ENCODE measurements around the gene ECSIT.
A peak's percentile ranks its signal among the peaks of the same experiment; 100 is the strongest.

The ECSIT gene

DNA sequence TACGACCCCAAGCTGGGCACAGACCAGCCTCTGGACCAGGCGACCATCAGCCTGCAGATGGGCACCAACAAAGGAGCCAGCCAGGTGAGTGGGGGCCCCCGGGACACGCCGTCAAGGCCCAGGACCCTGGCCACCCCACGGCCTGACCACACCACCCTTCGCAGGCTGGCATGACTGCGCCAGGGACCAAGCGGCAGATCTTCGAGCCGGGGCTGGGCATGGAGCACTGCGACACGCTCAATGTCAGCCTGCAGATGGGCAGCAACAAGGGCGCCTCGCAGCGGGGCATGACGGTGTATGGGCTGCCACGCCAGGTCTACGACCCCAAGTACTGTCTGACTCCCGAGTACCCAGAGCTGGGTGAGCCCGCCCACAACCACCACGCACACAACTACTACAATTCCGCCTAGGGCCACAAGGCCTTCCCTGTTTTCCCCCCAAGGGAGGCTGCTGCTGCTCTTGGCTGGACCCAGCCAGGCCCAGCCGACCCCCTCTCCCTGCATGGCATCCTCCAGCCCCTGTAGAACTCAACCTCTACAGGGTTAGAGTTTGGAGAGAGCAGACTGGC is 20.5 kb upstream of the ECSIT start:
- no peak for DNase-seq

DNA sequence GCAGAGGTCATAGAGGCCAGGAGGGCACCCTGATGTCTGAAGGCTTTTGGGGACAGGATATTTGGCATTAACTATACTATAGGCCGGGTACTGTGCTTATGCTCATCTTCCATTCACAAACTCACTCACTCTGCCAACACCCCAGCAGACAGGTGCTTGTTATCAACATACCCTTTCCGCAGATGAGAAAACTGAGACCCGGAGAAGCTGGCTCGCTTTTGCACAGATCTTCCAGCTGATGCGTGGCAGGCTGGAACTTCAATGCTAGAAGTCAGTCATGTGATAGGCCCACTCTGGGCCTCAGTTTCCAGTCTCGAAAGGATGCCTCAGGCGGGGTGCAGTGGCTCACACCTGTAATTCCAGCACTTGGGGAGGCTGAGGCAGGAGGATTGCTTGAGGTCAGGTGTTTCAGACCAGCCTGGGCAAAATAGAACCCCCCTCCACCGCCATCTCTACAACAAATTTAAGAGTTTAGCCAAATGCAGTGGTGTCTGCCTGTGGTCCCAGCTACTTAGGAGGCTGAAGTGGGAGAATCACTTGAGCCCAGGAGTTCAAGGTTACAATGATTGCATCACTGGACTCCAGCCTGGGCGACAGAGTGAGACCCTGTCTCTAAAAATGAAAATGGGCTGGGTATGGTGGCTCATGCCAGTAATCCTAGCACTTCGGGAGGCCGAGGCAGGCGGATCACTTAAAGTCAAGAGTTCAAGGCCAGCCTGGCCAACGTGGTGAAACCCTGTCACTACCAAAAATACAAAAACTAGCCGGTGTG is 19.2 kb upstream of the ECSIT start:
- DNase-seq: no peak

DNA sequence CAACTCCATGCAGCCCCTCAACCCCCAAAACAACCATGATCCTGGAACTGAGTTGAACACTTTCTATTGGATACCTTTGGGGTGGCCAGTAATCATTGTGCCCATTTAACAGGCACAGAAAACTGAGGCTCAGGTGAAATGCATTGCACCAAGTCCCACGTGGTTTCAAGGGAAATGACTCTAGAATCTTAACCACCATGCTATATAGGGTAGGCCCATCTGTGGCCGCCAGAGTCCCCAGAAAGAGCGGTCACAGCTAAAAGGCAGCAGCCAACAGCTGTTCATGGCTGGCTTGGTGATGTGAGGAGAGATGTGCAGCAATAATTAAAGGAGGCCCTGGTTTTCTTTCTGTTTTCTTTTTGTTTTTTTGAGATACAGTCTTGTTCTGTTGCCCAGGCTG is 12.3 kb upstream of the ECSIT start:
- no peak for DNase-seq

DNA sequence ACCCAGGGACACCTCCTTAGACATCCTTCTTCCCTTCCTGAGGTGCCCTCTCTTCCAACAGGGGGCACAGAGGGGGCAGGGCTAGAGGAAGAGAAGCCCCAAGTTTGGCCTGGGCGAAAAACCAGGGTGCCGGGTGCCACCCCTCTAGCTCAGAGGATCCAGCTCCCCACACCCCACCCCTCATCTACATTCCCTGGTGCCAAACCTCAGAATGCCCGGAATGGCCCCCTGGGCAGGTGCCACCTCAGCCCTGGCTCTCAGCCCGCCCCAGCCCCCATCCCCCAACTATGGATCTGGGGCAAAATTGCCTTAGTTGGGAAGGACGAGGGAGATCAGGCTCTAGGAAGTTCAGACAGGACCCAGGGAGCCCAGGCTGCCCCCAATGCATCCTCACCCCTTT is 11.7 kb upstream of the ECSIT start:
- no peak for DNase-seq

DNA sequence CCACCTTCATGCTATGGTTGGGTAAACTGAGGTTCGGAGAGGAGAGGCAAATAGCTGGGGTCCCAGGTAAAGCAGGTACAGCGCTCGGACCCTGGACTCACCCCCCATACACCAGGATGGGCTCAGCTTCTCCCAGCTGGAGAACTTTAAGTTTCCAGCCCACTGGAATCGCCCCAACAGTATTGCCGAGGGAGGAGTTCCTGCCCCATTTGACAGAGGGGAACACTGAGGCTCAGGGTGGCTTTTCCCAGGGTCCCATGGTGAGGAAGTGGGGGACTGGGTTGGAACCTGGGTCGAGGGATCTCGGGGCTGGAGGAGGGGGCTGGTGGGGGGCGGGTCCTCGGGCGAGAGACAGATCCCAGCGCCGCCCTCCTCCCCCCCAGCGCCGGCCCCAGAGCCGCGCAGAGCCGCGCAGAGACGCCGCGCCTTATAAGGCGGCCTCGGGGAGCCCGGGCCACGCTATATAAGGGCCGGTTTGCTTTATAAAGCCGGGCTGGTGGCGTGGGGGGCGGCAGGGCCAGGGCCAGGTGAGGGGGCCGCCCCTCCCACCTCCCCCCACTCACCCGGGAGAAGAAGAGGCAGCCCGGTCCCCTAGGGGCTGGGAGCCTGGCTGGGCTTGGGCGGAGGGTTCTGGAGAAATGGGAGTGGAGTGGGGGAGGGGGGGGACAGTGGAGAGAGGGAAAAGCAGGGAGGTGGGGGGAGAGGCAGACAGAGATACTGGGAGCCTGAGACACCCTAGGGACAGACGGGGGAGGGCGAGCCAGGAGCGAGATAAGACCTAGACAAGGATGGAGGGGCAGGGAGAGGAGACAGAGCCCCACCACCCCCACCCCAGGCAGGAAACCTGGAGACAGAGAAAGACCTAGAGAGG is 10.8 kb upstream of the ECSIT start:
- no peak for DNase-seq

DNA sequence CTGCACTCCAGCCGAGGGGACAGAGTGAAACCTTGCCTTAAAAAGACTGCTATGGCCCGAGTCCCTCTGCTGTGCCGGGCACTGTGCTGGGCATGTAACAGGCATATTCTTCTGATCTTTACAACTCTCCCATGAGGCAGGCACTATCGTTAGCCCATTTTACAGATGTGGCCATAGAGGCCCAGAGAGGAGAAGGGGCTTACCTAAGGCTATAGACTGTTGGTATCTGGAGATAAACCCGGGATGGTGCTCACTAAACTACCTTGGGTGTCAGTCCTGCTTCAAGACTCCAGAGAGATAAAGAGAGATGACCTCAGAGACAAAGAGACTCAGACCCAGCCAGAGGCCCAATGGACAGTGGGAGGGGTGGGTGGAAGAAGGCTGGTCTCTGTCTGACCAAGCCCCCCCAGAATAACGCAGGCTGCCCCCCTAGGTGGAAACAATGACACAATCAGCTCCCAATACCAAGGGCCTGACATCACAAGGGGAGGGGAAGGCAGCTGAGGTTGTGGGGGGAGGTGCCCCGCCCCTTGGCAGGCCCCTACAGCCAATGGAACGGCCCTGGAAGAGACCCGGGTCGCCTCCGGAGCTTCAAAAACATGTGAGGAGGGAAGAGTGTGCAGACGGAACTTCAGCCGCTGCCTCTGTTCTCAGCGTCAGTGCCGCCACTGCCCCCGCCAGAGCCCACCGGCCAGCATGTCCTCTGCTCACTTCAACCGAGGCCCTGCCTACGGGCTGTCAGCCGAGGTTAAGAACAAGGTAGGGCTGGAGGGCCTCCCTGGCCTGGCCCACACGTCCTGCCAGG is 9.5 kb upstream of the ECSIT start, which contains the start of gene CNN1:
Gene CNN1 (plus strand): TSS at position 620 of the 805 bp plus-strand sequence. CDS start 77 bp downstream, at position 697.
- no peak for DNase-seq

DNA sequence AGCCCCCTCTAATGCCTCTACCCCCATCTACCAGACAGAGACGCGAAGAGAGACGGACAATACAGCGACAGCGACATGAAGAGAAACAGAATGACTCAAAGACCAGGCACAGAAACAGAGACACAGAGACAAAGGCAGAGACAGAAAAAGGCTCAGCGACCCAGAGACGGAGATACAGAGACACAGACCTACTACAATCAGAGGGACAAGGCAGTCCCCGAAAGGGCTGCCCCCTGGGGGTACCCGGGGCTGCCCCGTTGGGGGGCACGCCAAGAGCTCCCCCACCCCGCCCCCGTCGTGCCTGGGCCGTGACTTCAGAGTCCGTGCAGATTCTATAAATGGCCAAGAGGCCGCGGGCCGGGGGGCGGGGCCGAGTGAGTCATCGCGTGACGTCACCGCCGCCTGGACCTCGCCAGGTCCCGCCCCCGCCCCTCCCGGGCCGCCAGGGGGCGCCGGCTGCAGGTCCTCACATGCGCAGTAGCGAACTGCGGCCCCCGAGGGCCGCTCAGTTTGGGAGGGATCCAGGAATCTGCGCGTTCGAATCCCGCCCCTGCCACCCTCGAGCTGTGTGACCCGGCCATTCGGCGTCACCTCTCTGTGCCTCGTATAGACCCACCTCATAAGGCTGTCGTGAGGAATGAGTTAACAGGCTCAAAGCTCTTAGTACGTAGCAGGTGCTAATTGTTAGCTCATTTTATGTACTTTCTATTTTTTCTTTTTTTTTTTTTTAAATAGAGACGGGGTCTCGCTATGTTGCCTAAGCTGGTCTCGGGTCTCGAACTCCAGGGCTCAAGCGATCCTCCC is 7.1 kb upstream of the ECSIT start:
- peak; percentile 12 to 79 for DNase-seq

DNA sequence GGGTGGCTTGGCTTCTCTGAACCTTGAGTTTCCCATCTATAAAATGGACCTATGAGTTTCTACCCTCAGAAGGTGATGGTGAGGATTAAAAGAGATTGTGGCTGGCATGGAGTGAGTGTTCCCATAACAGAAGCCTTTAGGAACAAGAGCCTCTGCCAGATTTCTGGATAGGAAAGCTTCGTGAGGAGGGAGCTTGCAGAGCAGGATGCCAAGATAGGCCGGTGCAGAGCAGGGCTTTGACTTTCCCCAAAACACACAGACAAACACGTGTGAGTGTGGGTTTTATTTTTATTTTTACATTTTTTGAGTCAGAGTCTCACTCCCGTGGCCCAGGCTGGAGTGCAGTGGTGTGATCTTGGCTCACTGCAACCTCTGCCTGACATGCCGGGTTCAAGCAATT is 6.0 kb upstream of the ECSIT start:
- no peak for DNase-seq

DNA sequence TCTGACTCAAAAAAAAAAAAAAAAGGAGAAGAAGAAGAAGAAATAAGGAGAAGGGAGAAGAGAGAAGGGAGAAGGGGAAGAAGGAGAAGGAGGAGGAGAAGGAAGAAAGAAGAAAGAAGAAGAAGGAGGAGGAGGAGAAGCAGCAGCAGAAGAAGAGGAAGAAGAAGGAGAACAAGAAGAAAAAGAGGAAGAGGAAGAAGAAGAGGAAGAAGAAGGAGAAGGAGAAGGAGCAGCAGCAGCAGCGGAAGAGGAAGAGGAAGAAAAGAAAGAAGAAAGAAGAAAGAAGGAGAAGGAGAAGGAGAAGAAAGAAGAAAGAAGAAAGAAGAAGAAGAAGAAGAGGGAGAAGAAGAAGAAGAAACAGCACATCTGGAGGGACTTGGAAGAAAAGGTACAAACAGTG is 5.6 kb upstream of the ECSIT start:
- no peak for DNase-seq

DNA sequence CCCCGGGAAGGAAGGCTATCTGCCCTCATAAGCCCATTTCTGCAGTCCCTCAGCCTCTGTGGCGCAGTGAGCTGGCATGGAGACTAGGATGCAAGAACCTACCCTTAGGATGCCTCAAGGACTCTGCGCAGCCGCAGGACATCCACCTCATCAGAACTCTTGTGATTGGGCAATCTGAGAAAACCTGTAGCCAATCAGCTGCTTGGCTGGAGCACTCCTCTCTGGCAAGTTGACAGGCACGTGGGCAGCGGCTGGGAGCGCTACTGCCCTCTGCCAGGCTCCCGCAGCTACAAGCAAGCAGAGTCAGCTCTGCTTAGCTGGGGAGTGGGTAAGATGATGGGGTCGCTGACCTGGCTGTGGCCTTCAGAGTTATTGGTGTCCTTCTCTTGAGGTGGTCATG is 1.5 kb upstream of the ECSIT start:
- DNase-seq: peak; percentile 81 to 87

DNA sequence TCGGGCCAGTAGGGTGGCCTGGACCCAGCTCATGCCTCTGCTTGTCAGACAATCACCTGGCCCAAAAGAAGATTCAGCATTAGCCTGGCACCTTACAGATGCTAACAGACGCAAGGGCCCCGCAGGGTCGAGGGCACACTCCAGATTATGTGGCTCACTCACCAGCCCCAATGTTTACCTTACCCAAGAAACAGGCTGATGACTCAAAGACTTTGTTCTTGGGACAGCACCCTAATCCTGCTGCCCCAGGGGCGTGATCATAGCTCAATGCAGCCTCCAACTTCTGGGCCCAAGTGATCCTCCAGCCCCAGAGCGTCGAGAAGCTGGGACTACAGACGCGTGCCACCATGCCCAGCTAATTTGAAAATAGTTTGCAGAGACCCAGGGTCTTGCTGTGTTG is 9.8 kb downstream of the ECSIT start:
- no peak for DNase-seq

DNA sequence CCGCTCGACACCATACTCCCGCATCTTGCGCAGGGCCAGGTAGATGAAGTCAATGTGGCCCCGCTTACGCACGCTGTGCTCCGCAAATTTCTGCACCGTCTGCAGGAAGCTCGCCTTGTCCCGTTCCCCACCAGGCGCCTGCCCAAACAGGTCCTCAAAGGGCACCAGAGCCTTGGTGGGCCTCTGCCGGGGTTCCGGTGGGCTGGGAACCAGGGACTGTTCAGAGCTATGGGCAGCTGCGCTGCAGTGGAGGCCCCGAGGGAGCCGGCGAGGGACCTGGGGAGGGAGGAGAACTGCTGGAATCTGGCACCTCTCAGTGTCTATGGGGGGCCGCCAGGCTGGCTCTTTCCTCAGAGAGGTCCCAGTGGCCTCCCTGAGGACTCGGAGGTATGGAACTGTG is 15.0 kb downstream of the ECSIT start:
- no peak for DNase-seq

DNA sequence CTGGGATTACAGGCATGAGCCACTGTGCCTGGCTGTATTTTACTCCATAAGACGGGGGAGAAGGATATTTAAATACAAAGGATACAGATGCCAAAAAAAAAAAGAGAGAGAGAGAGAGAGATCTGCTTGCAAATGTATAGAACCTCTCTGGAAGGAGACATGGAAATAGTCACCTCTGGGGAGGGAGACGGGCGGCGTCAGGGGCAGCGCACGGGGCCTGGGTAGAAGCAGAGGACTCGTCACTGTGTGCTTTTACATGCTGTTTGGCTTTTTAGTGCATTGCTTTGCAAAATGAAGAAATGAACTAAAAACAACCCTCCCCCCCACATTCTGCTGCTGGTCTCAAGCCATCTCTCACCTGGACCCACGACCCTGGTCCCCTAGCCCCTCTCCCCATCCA is 18.5 kb downstream of the ECSIT start:
- no peak for DNase-seq

DNA sequence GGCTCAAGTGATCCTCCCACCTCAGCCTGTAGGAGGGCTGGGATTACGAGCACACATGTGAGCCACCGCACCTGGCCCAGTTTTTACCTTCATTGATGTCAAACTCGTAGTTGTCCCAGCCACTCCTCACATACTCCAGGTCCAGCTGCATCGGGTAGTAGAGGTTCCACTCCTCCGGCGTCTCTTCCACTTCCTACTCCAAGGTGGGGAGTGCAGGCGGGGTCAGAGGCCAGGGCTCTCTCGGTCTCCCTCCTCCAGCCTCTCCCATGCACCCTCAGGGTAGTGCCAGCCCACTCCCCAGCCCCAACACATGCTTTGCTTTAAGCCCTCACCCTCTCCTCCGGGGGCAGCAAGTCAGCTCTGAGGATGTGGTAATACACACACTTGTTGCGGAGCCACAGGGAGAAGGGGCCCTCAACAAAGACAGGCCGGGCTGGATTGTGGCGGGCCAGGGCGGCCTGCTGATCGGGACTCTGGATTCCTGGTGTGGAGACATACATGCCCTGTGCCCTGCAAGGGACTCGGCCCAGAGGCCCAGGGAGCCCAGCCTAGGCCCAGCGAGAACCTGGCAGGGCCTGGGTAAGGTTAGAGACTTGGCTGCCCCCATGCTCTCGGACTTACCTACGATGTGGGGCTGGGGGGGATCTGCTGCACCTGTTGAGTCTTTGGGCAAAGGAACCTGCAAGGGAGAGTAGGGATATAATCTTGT is 21.4 kb downstream of the ECSIT start:
- DNase-seq: no peak

DNA sequence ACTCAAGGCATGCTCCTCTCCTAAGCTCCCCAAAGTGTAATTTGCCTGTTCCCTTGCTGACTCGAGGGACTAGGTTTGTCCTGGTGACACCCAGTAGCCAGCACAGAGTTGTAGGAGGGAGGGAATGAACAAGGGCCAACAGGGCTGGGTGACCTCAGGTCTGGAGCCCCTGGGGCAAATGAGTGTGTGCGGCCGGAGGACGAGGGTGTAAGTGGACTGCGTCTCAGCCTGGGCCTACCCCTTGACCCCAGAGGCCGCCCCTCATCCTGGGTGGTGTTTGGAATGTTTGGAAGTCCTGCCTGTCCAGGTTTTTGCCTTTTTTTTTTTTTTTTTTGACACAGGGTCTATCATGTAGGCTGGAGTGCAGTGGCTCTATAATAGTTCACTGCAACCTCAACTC is 22.0 kb downstream of the ECSIT start:
- DNase-seq: no peak

DNA sequence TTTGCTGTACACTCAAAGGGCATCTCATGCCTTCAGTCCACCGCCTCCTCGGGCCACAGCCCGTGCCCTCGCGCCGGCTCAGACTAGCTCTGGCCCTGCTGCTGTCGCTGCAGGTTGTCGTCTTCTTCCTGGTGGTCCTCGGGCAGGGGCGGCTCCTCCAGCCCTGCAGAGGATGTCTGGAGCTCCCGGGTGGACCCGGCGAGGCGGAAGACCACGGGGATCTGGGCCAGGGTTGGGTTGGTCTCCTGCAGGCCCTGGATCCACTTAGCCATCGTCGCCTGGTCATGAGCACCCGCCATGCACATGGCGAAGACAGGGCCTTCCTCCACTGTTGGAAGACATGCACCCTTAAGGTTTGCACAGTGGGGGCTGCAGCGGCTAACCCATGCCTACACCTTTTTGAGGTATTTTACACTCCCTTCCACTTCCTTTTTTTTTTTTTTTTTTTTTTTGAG is 22.8 kb downstream of the ECSIT start:
- no peak for DNase-seq

DNA sequence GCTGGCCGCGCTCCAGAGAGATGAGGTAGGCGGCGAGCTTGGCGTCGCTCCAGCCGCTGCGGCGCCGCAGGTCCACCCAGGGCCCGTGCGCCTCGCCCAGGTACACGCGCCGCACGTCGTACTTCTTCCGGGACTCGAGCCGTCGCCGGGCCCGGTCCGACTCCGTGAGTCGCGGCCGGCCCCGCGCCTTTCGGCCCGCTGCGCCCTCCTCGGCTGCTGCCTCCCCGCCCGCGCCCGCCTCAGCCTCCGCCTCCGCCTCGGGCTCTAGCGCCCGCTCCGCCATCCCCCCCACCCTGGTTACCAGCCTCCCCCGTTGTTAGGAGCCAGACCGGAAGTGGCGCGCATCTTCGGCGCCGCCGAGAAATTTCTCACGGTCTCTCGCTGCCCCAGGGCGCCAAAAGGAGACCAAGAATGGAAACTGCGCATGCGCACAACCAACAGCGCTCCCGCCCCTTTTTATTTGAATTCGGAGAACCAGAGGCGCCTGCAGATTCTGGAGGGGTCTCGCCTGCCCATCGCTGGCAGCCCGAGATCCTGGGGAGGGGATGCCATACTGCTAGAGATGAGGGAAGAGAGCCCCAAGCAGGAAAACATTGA is 23.3 kb downstream of the ECSIT start, which contains the start of gene ZNF653:
Gene ZNF653 (minus strand): TSS at position 336 of the 597 bp plus-strand sequence. CDS start 53 bp downstream, at position 283.
- DNase-seq: peak; percentile 68 to 89

DNA sequence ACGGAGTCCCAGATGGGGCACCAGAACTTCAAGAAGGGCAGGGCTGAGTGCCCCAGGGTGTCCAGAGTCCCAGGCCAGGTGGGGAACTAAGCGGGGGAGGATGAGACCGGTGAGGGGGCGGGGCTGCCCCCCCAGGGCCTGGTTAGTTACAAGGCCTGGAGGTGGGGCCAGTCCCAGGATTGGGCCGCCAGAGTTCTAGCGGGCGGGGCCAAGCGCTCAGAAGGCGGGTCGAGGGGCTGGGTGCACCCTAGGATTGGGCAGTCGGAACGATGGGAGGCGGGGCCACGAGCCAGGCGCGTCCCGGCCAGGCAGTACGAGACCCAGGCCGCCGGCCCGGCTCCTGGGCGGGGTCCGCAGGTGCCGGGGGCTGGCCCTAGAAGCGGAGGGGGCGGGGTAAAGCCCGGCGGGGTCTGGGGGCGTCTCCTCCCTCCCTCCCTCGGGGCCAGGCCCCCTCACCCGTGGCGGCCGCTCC is 23.9 kb downstream of the ECSIT start:
- DNase-seq: peak; percentile 91 to 93

DNA sequence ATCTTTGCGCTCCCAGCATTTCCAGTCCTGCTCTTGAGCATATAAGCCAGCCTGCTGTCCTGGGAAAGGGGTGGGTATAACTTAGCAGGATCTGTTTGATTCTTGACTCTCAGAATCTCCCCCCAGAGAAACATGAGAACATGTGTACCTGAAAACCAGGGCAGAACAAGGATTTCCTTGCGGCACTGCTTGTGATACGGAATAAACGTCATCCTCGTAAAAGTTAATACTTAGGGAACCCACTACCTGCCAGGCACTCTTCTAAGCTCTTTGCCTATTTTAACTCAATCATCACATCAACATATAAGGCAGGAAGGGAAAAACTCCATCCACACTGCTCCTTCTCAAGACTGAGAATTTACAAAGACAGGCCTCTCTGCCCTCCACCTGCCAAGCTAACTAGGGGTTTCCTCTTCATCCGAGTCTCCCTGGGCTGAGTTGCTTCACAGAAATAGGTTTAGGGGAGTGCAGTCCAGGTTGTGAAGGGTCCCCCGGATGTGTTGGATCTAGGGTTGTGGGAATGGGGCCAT is 24.4 kb downstream of the ECSIT start:
- DNase-seq: peak in 1 of 2 donors; percentile 19

DNA sequence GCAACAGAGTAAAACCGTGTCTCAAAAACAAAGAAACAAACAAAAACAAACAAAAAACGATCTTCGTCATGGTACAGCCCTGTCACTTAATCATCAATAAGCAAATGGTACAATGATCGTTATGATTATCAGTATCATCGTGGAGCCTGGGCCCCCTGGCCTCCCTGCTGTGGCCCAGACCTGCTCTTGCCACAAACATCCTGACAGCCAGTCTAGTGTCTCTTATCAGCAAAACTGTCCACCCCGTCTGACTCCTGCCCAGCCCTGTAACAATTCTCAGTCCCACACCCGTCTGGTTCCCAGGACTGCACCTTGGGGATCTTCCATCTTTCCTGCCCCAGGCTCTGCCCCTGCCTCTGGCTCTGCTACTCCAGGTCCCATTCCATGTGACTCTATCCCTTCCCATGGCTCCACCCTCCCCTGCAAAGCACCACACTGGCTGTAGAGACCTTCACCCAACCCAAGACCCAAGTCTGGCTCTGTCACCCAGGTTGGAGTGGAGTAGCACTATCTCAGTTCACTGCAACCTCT is 29.0 kb downstream of the ECSIT start:
- no peak for DNase-seq
